Muscle layer of colon (tissue), 2 donors: Measurements from ENCODE around the gene ADGRB3.

Source experiments
- H3K27ac ChIP-seq: one replicate; pipeline ENCODE4 v1.7.0; 2013; ENCODE audit warnings: low read depth, mild to moderate bottlenecking, low read length, moderate library complexity
- H3K27me3 ChIP-seq, 2 donors: one replicate each; pipeline ENCODE4 v1.7.0; 2013; ENCODE audit warnings: low read length in 2 of 2, mild to moderate bottlenecking in 2 of 2; ENCODE audit not compliant: insufficient read depth in 2 of 2, control insufficient read depth in 1 of 2
- H3K36me3 ChIP-seq: one replicate; pipeline ENCODE4 v1.7.0; 2013; ENCODE audit warnings: mild to moderate bottlenecking, low read length; ENCODE audit not compliant: insufficient read depth
- H3K4me1 ChIP-seq: one replicate; pipeline ENCODE4 v1.7.0; 2013; ENCODE audit warnings: mild to moderate bottlenecking, low read length; ENCODE audit not compliant: insufficient read depth
- H3K4me3 ChIP-seq, 2 donors: one replicate each; pipeline ENCODE4 v1.7.0; 2013; ENCODE audit warnings: low read length in 2 of 2, low read depth in 1 of 2, mild to moderate bottlenecking in 1 of 2, moderate library complexity in 1 of 2
- H3K9ac ChIP-seq: one replicate; pipeline ENCODE4 v1.7.0; 2013; ENCODE audit warnings: low read length
- H3K9me3 ChIP-seq: one replicate; pipeline ENCODE4 v1.7.0; 2013; ENCODE audit warnings: mild to moderate bottlenecking, low read length
- donor health status: abdominal sarcoma.
- donor health status: Adenocarcinoma of cecum.

ADGRB3 gene

GRCh38 chr6:69146385-69146784 is 511.3 kb downstream of the ADGRB3 start:
- no peaks in the 10 kb centered on the region for H3K36me3 ChIP-seq
- H3K4me3 ChIP-seq: no peak overlapping the region
- no peaks in the 10 kb centered on the region for H3K9me3 ChIP-seq
- H3K27ac ChIP-seq: no peak overlapping the region
- H3K4me1 ChIP-seq: no peaks in the 10 kb centered on the region
- H3K9ac ChIP-seq: no peak overlapping the region
- H3K27me3 ChIP-seq: no peaks in the 10 kb centered on the region

GRCh38 chr6:69155467-69155866 is 520.4 kb downstream of the ADGRB3 start:
- Histone ChIP-seq H3K27me3 (no peaks in the 10 kb centered on the region), H3K4me1 (no peaks in the 10 kb centered on the region), H3K36me3 (no peaks in the 10 kb centered on the region), H3K9ac (no peak overlapping the region), H3K9me3 (no peaks in the 10 kb centered on the region), H3K27ac (no peak overlapping the region), H3K4me3 (no peak overlapping the region)

GRCh38 chr6:69162811-69163210 is 527.7 kb downstream of the ADGRB3 start:
- H3K27ac ChIP-seq: no peak overlapping the region
- no peaks in the 10 kb centered on the region for H3K9me3 ChIP-seq
- H3K4me1 ChIP-seq: no peaks in the 10 kb centered on the region
- no peak overlapping the region for H3K9ac ChIP-seq
- no peak overlapping the region for H3K4me3 ChIP-seq
- H3K36me3 ChIP-seq: no peaks in the 10 kb centered on the region
- no peaks in the 10 kb centered on the region for H3K27me3 ChIP-seq

GRCh38 chr6:69164564-69165229 is 529.6 kb downstream of the ADGRB3 start:
- Histone ChIP-seq H3K9ac (no peak overlapping the region), H3K27ac (no peak overlapping the region)

GRCh38 chr6:69179681-69180080 is 544.6 kb downstream of the ADGRB3 start:
- Histone ChIP-seq H3K4me3 (no peak overlapping the region), H3K36me3 (no peaks in the 10 kb centered on the region), H3K9me3 (no peaks in the 10 kb centered on the region), H3K4me1 (no peaks in the 10 kb centered on the region), H3K27ac (no peak overlapping the region), H3K9ac (no peak overlapping the region), H3K27me3 (no peaks in the 10 kb centered on the region)

More at GRCh38 chr6:69164564-69165229, 529.6 kb downstream of the ADGRB3 start:
- no peaks in the 10 kb centered on the region for H3K4me1 ChIP-seq
- no peaks in the 10 kb centered on the region for H3K36me3 ChIP-seq
- no peaks in the 10 kb centered on the region for H3K27me3 ChIP-seq
- H3K9me3 ChIP-seq: no peaks in the 10 kb centered on the region
- H3K4me3 ChIP-seq: no peak overlapping the region

GRCh38 chr6:69180361-69181067 is 545.4 kb downstream of the ADGRB3 start:
- H3K27me3 ChIP-seq: no peaks in the 10 kb centered on the region
- H3K27ac ChIP-seq: no peak overlapping the region
- no peaks in the 10 kb centered on the region for H3K36me3 ChIP-seq
- H3K4me3 ChIP-seq: no peak overlapping the region
- H3K9ac ChIP-seq: no peak overlapping the region
- H3K9me3 ChIP-seq: no peaks in the 10 kb centered on the region
- H3K4me1 ChIP-seq: no peaks in the 10 kb centered on the region

- Histone ChIP-seq H3K36me3 (no peaks in the 10 kb centered on the region), H3K4me3 (no peak overlapping the region), H3K9me3 (no peaks in the 10 kb centered on the region), H3K4me1 (no peaks in the 10 kb centered on the region), H3K27ac (no peak overlapping the region), H3K9ac (no peak overlapping the region), H3K27me3 (no peaks in the 10 kb centered on the region)
These were observed 546.9 kb downstream of the ADGRB3 start for GRCh38 chr6:69181964-69182363.

GRCh38 chr6:69185276-69185675 is 550.2 kb downstream of the ADGRB3 start:
- Histone ChIP-seq H3K9ac (no peak overlapping the region), H3K4me1 (no peaks in the 10 kb centered on the region), H3K9me3 (no peaks in the 10 kb centered on the region), H3K27me3 (no peaks in the 10 kb centered on the region), H3K27ac (no peak overlapping the region), H3K36me3 (no peaks in the 10 kb centered on the region), H3K4me3 (no peak overlapping the region)

- no peak overlapping the region for H3K4me3 ChIP-seq
- H3K9ac ChIP-seq: no peak overlapping the region
- no peaks in the 10 kb centered on the region for H3K36me3 ChIP-seq
- H3K9me3 ChIP-seq: no peaks in the 10 kb centered on the region
- no peaks in the 10 kb centered on the region for H3K27me3 ChIP-seq
- no peak overlapping the region for H3K27ac ChIP-seq
- peaks cover 9% of the 10 kb centered on the region for H3K4me1 ChIP-seq
These were observed 567.7 kb downstream of the ADGRB3 start for GRCh38 chr6:69202768-69203167.

GRCh38 chr6:69216127-69216526 is 581.0 kb downstream of the ADGRB3 start:
- H3K4me3 ChIP-seq: no peak overlapping the region
- H3K36me3 ChIP-seq: no peaks in the 10 kb centered on the region
- H3K9ac ChIP-seq: no peak overlapping the region
- no peaks in the 10 kb centered on the region for H3K27me3 ChIP-seq
- no peak overlapping the region for H3K27ac ChIP-seq
- no peaks in the 10 kb centered on the region for H3K9me3 ChIP-seq
- no peaks in the 10 kb centered on the region for H3K4me1 ChIP-seq

- Histone ChIP-seq H3K36me3 (no peaks in the 10 kb centered on the region), H3K4me1 (no peaks in the 10 kb centered on the region), H3K9me3 (no peaks in the 10 kb centered on the region), H3K27ac (no peak overlapping the region), H3K9ac (no peak overlapping the region), H3K27me3 (no peaks in the 10 kb centered on the region), H3K4me3 (no peak overlapping the region)
These were observed 582.3 kb downstream of the ADGRB3 start for GRCh38 chr6:69217343-69217742.

GRCh38 chr6:69220375-69220774 is 585.3 kb downstream of the ADGRB3 start:
- Histone ChIP-seq H3K4me1 (no peaks in the 10 kb centered on the region), H3K9ac (no peak overlapping the region), H3K36me3 (no peaks in the 10 kb centered on the region), H3K4me3 (no peak overlapping the region), H3K27ac (no peak overlapping the region), H3K9me3 (no peaks in the 10 kb centered on the region), H3K27me3 (no peaks in the 10 kb centered on the region)
